IPS-18c (cell line): ENCODE measurements around the gene EYA3.

ENCODE experiments used
- H3K4me3 ChIP-seq: 2 replicates; pipeline ENCODE4 v1.7.0; 2013; ENCODE audit warnings: low read depth, mild to moderate bottlenecking, low read length, moderate library complexity; ENCODE audit not compliant: insufficient read depth
- H3K9me3 ChIP-seq: one replicate; pipeline ENCODE4 v1.6.1; 2013; ENCODE audit warnings: mild to moderate bottlenecking, low read length, moderate library complexity; ENCODE audit not compliant: control insufficient read depth, insufficient read depth

The EYA3 gene

DNA sequence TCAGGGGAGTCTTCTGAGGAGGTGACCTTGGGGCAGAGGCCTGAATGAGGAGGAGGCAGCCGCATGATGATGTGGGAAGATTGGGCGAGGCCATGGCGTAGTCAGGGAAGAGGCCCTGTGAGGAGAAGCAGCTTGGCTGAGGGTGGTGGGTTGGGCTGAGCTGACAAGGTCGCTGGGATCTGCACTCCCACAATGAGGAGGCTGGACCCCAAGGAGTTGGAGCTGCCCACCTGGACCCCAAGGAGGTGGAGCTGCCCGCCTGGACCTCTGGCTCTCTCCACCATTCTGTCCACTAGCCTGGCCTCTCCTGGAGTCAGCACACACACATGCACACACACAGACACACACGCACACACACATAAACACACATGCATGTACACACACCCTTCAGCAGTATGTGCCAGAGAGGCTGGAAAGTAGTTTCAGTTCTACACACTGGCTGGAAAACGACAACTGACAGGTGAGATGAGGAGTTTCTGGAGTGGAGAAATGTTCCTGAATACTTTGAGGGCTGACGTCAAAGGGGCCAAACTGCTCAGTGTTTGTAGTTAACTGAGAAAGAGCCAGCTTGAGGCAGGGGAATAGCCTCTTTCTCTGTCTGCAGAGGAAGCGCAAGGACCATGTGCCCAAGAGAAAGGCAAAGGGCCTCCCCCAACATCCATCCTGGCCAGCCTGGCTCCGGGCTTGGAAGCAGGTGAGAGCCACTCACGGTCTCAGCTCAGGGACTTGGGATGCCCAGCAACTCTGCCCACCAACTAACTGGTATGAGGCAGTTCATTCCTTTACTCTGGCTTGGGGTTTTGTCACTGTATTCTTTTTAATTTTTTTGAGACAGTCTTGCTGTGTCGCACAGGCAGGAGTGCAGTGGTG is 146.5 kb downstream of the EYA3 start:
- Histone ChIP-seq H3K4me3 (no peak overlapping the region; the same call in 1 of the 2 replicates), H3K9me3 (peaks cover 2% of the 10 kb centered on the region)

DNA sequence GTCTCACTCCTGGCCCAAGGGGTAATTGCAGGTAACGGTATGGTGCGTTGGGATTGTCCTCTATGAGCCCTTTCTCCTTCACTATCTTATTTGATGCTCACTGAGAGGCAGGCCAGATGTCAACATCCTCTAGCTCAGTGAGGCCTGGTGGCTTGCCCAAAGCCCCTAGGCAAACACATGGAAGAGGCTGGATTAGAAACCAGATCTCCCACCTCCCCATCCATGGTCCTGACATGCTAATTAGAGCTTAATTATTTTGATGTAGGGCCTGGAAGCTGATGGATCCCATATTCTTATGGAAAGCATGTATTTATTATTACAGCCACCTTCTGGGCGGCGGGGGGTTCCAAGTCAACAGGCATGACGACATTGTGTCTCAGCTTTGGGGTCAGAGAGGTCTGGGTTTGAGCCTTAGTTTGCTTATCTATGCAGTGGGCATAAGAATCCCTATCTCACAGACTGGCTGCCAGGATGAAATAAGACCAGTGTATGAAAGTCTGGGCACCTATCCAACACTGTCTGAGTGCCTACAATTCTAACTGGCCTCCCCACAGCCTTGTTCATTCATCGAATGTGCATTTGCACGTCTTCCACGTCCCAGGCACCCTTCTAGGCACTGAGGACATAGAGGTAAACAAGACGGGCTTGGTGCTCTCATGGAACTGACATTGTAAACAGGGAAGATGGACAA is 147.4 kb downstream of the EYA3 start:
- peaks cover 2% of the 10 kb centered on the region for H3K9me3 ChIP-seq
- H3K4me3 ChIP-seq, result no peak overlapping the region

DNA sequence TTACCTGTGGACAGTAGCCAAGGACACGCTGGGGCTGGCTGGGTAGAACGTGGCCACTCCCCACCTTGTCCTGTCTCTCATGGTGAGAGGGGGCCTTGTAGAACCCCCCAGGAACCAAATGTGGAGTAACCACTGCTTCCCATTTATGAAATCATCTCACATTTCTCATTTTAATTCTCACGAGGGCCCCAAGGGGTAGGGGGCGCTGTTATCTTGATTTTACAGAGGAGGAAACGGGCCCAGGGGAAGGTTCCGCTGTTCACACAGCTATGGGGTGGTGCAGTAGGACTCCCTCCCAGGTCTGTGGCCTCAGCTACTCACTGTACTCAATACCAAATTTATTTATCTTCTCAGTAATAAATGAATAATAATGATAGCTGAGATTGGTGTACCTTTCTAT is 148.1 kb downstream of the EYA3 start:
- Histone ChIP-seq H3K9me3 (peaks cover 2% of the 10 kb centered on the region), H3K4me3 (no peak overlapping the region)

DNA sequence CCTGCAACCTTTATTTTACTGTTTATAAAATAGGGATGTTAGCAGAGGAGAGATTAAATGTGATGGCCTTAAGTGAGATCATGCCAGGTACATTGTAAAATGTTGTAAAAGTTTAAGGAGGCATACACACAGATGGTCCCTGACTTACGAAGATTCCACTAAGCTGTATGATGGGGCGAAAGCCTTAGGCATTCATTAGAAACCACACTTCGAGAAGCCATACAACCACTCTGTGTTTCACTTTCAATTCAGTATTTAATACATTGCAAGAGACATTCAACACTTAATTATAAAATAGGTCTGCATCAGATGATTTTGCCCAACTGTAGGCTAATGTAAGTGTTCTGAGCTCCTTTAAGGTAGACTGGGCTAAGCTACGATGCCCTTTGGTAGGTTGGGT is 149.9 kb downstream of the EYA3 start:
- H3K9me3 ChIP-seq, result peaks cover 2% of the 10 kb centered on the region
- H3K4me3 ChIP-seq, result no peak overlapping the region

DNA sequence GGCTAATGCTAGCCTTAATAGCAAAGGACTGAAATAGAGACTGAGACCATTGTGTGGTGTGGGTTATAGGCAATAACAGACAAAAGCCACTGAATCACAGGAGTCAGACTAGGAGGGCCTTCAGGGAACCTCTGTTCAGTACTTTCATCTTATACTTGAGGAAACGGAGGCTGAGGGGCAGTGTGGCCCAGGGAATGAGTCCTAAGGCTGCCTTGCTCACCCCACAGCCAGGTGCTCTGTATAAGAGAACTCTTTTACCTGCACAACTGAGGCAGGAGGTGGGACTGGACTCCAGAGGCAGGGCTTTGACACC is 150.9 kb downstream of the EYA3 start:
- Histone ChIP-seq H3K9me3 (peaks cover 2% of the 10 kb centered on the region), H3K4me3 (peak overlapping the region; percentile 36)

DNA sequence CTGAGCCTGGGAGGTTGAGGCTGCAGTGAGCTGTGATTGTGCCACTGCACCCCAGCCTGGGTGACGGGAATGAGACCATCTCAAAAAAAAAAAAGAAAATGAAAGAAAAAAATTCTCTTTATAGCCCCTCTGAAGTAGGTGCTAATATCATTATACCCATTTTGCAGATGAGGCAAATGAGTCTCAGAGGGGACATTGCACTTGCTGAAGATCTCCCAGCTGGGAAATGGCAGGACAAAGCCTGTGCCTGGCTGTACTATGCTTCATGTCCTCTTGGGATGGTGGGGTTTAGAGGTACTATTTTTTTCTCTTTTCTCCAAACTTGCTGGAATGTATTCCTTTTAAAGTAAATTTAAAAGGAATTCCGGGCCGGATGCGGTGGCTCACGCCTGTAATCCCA is 152.0 kb downstream of the EYA3 start:
- H3K9me3 ChIP-seq, result peaks cover 2% of the 10 kb centered on the region
- H3K4me3 ChIP-seq, result peak overlapping the region; percentile 77

DNA sequence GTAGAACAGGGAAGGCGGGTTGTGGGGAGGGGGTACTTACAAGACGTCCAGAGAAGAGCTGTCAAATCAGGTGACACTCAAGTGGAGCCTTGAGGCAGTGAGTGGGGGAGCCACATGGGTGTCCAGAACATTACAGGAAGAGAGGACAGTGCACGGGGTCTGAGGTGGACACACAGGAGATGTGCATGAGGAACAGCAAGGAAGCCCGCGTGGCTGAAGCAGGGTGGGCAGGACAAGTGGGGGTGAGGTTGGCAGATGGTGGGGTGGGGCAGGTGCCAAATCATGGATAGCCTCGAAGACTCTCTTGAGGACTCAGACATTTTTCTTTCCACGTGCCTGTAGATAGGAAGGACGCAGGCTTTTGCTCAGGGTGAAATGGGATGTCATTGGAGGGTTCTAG is 152.7 kb downstream of the EYA3 start:
- Histone ChIP-seq H3K4me3 (peak overlapping the region; percentile 77), H3K9me3 (peaks cover 2% of the 10 kb centered on the region)

DNA sequence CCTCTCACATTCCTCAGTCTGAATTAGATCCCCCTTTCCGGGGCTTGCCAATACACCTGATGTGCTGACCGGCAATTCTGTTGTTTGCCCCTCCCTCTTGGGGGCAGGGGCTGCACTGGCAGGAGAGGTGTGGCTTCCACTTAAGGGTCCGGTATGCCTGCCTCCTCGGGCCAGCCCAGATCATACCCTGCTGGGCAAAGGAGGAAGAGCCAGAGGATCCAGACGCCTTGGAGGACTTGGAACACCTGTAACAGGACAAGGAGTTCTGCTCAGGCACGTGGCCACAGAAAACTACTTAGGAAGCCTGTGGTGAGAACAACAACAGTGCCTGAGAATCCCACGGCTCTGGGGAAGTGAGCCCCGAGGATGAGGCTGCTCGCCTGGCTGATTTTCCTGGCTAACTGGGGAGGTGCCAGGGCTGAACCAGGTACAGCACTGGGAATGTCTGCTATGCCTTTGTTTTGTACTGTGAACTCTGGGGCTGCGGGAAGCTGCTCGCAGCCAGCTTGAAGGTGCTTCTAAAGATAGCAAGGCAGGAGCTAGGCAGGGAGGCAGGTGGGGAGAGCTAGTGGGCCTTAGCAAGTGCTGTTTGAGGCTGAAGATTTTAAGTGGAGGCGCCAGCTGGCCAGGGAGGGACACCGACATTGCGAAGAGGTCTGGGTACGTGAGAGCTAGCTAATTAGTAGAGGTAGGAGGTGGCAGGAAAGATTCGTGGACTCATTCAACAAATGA is 153.4 kb downstream of the EYA3 start, which contains the start of gene SMPDL3B:
Gene SMPDL3B (plus strand): TSS at position 183 of the 732 bp plus-strand sequence. CDS start 184 bp downstream, at position 367.
- H3K4me3 ChIP-seq, result peak within 1 kb of the TSS; percentile 77

DNA sequence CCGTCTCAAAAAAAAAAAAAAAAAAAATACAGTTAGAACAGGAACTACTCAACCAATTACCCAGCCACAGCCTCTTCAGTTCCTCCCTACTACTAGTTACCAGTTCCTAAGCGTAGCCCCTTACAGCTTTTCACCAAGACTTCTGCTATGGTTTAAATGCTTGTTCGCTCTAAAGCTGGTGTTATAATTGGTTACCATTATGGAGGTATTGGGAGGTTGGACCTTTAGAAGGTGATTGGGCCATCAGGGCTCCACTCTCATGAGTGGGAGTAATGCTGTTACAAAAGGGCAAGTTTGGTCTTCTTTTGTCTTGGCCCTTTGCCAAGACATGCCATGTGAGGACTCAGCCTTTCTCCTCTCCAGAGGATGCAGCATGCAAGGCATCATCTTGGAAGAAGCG is 156.7 kb downstream of the EYA3 start:
- no peak overlapping the region for H3K4me3 ChIP-seq

More for the DNA sequence above, 153.4 kb downstream of the EYA3 start, which contains the start of gene SMPDL3B:
- peaks cover 2% of the 10 kb centered on the region for H3K9me3 ChIP-seq

DNA sequence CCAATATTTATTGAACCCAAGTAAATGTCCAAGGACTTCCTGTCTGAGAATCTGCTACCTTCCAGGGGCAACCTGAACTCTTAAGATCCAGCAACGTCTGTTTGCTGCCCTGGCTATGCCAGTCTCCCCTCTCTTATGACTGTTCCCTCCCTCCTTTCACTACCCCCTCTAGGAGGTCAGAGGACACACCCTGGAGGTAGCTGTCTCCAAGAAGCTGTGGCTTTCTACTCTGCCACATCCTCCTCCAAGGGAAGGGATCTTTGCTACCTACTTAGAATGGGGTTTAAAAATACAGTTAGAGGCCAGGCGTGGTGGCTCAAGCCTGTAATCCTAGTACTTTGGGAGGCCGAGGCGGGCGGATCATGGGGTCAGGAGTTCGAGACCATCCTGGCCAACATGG is 157.2 kb downstream of the EYA3 start:
- Histone ChIP-seq H3K9me3 (no peaks in the 10 kb centered on the region), H3K4me3 (no peak overlapping the region)

More for the DNA sequence above, 156.7 kb downstream of the EYA3 start:
- H3K9me3 ChIP-seq, result no peaks in the 10 kb centered on the region

DNA sequence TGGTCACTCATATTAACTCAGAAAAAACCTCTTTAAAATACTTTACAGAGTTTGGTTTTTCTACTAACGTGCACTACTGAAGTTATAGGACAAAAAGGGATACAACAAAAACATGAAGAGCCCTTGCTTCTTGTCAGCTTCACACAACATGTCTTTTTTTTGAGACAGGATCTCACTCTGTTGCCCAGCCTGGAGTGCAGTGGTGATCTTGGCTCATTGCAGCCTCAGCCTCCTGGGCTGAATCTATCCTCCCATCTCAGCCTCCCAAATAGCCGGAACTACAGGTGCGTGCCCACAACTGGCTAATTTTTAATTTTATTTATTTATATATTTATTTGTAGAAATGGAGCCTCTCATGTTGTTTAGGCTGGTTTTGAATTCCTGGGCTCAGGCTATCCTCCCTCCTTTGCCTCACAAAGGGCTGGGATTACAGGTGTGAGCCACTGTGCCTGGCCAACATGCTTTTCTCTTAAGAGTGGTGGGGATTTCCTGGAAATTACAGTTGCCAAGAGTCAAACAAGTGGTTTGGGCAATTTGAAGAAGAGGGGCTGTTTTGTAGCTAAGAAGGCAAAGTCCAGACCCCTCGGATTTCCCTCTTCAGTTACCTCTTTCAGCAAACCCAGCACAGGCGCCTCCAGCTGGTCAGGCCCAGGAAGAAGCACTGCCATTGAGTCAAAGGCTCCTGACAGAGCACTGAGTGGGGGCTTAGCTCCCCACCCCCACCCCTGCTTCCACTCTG is 160.0 kb downstream of the EYA3 start:
- Histone ChIP-seq H3K4me3 (no peak overlapping the region), H3K9me3 (no peaks in the 10 kb centered on the region)

DNA sequence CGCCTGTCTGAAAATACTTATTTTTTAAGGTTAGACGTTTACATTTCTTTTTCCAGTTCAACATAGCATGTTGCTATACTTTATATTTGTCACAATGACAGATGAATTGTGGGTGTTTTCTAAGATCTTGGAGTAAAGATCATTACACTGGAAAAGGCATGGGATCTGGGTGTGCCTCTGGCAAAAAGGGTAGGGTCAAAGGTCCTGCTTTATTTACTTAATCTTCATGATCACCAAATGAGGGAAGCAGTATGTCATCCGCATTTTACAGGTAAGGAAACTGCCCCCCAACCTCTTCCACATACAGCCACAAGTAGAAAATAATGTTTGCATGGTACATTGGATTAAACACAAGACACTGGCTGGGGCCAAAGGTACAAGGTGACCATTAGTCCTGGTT is 166.1 kb downstream of the EYA3 start:
- H3K4me3 ChIP-seq, result no peak overlapping the region
- no peaks in the 10 kb centered on the region for H3K9me3 ChIP-seq
